Stimulated activated CD4-positive, alpha-beta T cell treated with anti-CD3 and anti-CD28 coated beads, Interleukin-1b, Interleukin-23, amount 100 ng/mL, for 1 hour (primary cell): Measurements from ENCODE around the gene KCNH2.
A peak's percentile ranks its signal among the peaks of the same experiment; 100 is the strongest.

Experiments used
- DNase-seq, 2 donors: peaks; one replicate each; pipeline ENCODE4 v3.0.0-alpha.2; 2020; ENCODE audit warnings: low read depth in 2 of 2

The KCNH2 gene

GRCh38 chr7:150994141-150994837 is 16.2 kb upstream of the KCNH2 start:
- DNase-seq, result no peak

GRCh38 chr7:150993511-150993910 is 15.4 kb upstream of the KCNH2 start:
- DNase-seq, result no peak

GRCh38 chr7:150992833-150993302 is 14.7 kb upstream of the KCNH2 start:
- DNase-seq, result no peak

GRCh38 chr7:150992051-150992640 is 14.0 kb upstream of the KCNH2 start:
- DNase-seq, result no peak

GRCh38 chr7:150990416-150991186 is 12.5 kb upstream of the KCNH2 start, which contains the start of gene NOS3:
TSS of gene NOS3 (plus strand) at chr7:150991017. CDS start at chr7:150993804, 2,787 bp downstream.
- no peak for DNase-seq

- no peak for DNase-seq
These were observed 11.3 kb upstream of the KCNH2 start for GRCh38 chr7:150989456-150989855.

- peak in 1 of 2 donors; percentile 56 for DNase-seq
These were observed 10.4 kb upstream of the KCNH2 start for GRCh38 chr7:150988230-150989226.

GRCh38 chr7:150986556-150986955 is 8.4 kb upstream of the KCNH2 start:
- no peak for DNase-seq

GRCh38 chr7:150986099-150986512 is 8.0 kb upstream of the KCNH2 start:
- DNase-seq, result peak in 1 of 2 donors; percentile 42

- no peak for DNase-seq
These were observed 5.8 kb upstream of the KCNH2 start for GRCh38 chr7:150983893-150984368.

- DNase-seq, result no peak
These were observed 4.2 kb upstream of the KCNH2 start for GRCh38 chr7:150982351-150982750.

- no peak for DNase-seq
These were observed 3.5 kb upstream of the KCNH2 start for GRCh38 chr7:150981644-150982043.

- DNase-seq, result no peak
These were observed 2.5 kb upstream of the KCNH2 start for GRCh38 chr7:150980663-150981062.

- DNase-seq, result no peak
These were observed 1.7 kb upstream of the KCNH2 start for GRCh38 chr7:150979713-150980390.

- DNase-seq, result no peak
These were observed 567 bp downstream of the KCNH2 start for GRCh38 chr7:150977382-150978125.

- DNase-seq, result no peak
These were observed 1.4 kb downstream of the KCNH2 start for GRCh38 chr7:150976529-150977381.

GRCh38 chr7:150975536-150976319 is 2.4 kb downstream of the KCNH2 start:
- no peak for DNase-seq
